IMR-90 (cell line): Measurements from ENCODE around the gene ASS1. TPM values are rescaled to one million over a fixed set of nuclear protein-coding genes. Genes with fewer than 3 reads are reported as not detected.

Experiments used
- ATAC-seq: fragments of 200-7000 bp; cut with Tn5 transposase; 2 replicates; pipeline ENCODE4 v1.9.1; 2020; ENCODE audit warnings: low read depth, mild to moderate bottlenecking, moderate library complexity
- BruUV-seq: library from RNA; stranded (reverse); fragments of 400-500 nt; replicated peaks from 2 replicates; lab custom pipeline; 2021; lab: Mats Ljungman, UMichigan
- CTCF ChIA-PET: fragments of 300-600 bp; formaldehyde crosslinking; extraction: SDS; loops from one replicate; lab custom pipeline; 2021; ENCODE audit warnings: antibody characterized with exemption; lab: Yijun Ruan, JAX
- POLR2A ChIA-PET: fragments of 300-600 bp; sonication (Branson Sonifier 250); formaldehyde crosslinking; loops from one replicate; lab custom pipeline; 2022; ENCODE audit warnings: antibody characterized with exemption; ENCODE audit not compliant: unreplicated experiment; lab: Charles Lee
- DNase-seq: peaks from one replicate; pipeline ENCODE4 v3.0.0; 2013
- H2AFZ ChIP-seq: replicated peaks from 2 replicates; pipeline ENCODE3; 2013; ENCODE audit warnings: low read length, mild to moderate bottlenecking; ENCODE audit not compliant: poor library complexity
- H2AK5ac ChIP-seq: 2 replicates; pipeline ENCODE4 v1.6.1; 2013; ENCODE audit warnings: low read depth, low read length, inconsistent platforms
- H2AK9ac ChIP-seq: replicated peaks from 2 replicates; pipeline ENCODE3; 2013; ENCODE audit warnings: mild to moderate bottlenecking, low read depth, low read length, moderate library complexity; ENCODE audit not compliant: poor library complexity
- H2BK120ac ChIP-seq: 2 replicates; pipeline ENCODE4 v1.6.1; 2013; ENCODE audit warnings: low read depth, low read length, inconsistent platforms
- H2BK15ac ChIP-seq: 3 replicates; pipeline ENCODE4 v1.6.1; 2013; ENCODE audit warnings: low read depth, low read length, inconsistent platforms
- H2BK20ac ChIP-seq: 2 replicates; pipeline ENCODE4 v1.6.1; 2013; ENCODE audit warnings: low read depth, mild to moderate bottlenecking, inconsistent platforms, low read length, moderate library complexity
- H2BK5ac ChIP-seq: 2 replicates; pipeline ENCODE4 v1.6.1; 2013; ENCODE audit warnings: mild to moderate bottlenecking, low read depth, low read length, inconsistent platforms; ENCODE audit not compliant: poor library complexity, severe bottlenecking
- H3K14ac ChIP-seq: replicated peaks from 2 replicates; pipeline ENCODE4 v1.6.1; 2013; ENCODE audit warnings: low read depth, low read length, inconsistent platforms
- H3K18ac ChIP-seq: 2 replicates; pipeline ENCODE4 v1.6.1; 2013; ENCODE audit warnings: low read depth, low read length, control low read depth
- H3K23ac ChIP-seq: 2 replicates; pipeline ENCODE4 v1.6.1; 2013; ENCODE audit warnings: low read depth, low read length, inconsistent platforms
- H3K27ac ChIP-seq: 2 replicates; pipeline ENCODE4 v1.5.1; 2013; ENCODE audit warnings: mild to moderate bottlenecking, control low read depth, low read length; ENCODE audit not compliant: insufficient read depth
- H3K27me3 ChIP-seq: 2 replicates; pipeline ENCODE4 v1.6.1; 2013; ENCODE audit warnings: low read length; ENCODE audit not compliant: control insufficient read depth, insufficient read depth
- H3K36me3 ChIP-seq: 2 replicates; pipeline ENCODE4 v1.6.1; 2013; ENCODE audit warnings: low read length, mixed read lengths; ENCODE audit not compliant: control insufficient read depth, insufficient read depth
- H3K4ac ChIP-seq: 2 replicates; pipeline ENCODE4 v1.6.1; 2013; ENCODE audit warnings: low read depth, low read length, inconsistent platforms
- H3K4me1 ChIP-seq: 2 replicates; pipeline ENCODE4 v1.6.1; 2013; ENCODE audit warnings: low read length, mixed read lengths; ENCODE audit not compliant: control insufficient read depth, insufficient read depth
- H3K4me2 ChIP-seq: 2 replicates; pipeline ENCODE4 v1.6.1; 2013; ENCODE audit warnings: low read depth, mild to moderate bottlenecking, control low read depth, low read length, moderate library complexity
- H3K4me3 ChIP-seq: 2 replicates; pipeline ENCODE4 v1.5.1; 2013; ENCODE audit warnings: low read depth, mild to moderate bottlenecking, control low read depth, low read length, moderate library complexity; ENCODE audit not compliant: insufficient read depth
- H3K56ac ChIP-seq: 2 replicates; pipeline ENCODE4 v1.6.1; 2013; ENCODE audit warnings: low read length, inconsistent platforms; ENCODE audit not compliant: insufficient read depth; ENCODE audit errors: extremely low read depth
- H3K79me1 ChIP-seq, 2 experiments: 2 replicates each; pipeline ENCODE4 v1.6.1; 2013; ENCODE audit warnings: low read length in 2 of 2, inconsistent platforms in 1 of 2, low read depth in 1 of 2
- H3K9ac ChIP-seq: 2 replicates; pipeline ENCODE4 v1.6.1; 2013; ENCODE audit warnings: low read depth, low read length, control low read depth
- H3K9me1 ChIP-seq: 2 replicates; pipeline ENCODE4 v1.6.1; 2013; ENCODE audit warnings: low read length, inconsistent platforms; ENCODE audit not compliant: insufficient read depth
- H3K9me3 ChIP-seq: 2 replicates; pipeline ENCODE4 v1.6.1; 2013; ENCODE audit warnings: low read length; ENCODE audit not compliant: control insufficient read depth, insufficient read depth
- H4K20me1 ChIP-seq: 2 replicates; pipeline ENCODE4 v1.6.1; 2013; ENCODE audit warnings: low read length, inconsistent platforms; ENCODE audit not compliant: insufficient read depth
- H4K5ac ChIP-seq: 2 replicates; pipeline ENCODE4 v1.6.1; 2013; ENCODE audit warnings: mild to moderate bottlenecking, low read depth, low read length, control low read depth
- H4K8ac ChIP-seq, 2 experiments: 2 replicates each; pipeline ENCODE4 v1.6.1; 2013; ENCODE audit warnings: low read depth in 2 of 2, low read length in 2 of 2, control low read depth in 1 of 2, inconsistent platforms in 1 of 2
- H4K91ac ChIP-seq: 2 replicates; pipeline ENCODE4 v1.6.1; 2013; ENCODE audit warnings: low read depth, low read length, inconsistent platforms; ENCODE audit not compliant: insufficient read depth
- CEBPB ChIP-seq: IDR thresholded peaks from 2 replicates; pipeline ENCODE4 v1.6.1; 2012; ENCODE audit warnings: low read depth, low read length, improper control_type of control experiment
- MXI1 ChIP-seq: IDR thresholded peaks from 2 replicates; pipeline ENCODE4 v1.6.1; 2012; ENCODE audit warnings: low read depth, mild to moderate bottlenecking, low read length, moderate library complexity, borderline replicate concordance
- WGBS, 2 experiments: methylation state at CpG; one replicate each; pipeline versions ENCODE4 v1.1.5 to v1.1.7; 2013; ENCODE audit warnings: missing lambda C conversion rate in 2 of 2; ENCODE audit not compliant: insufficient read length in 1 of 2; ENCODE audit errors: extremely low coverage in 2 of 2; 5-methylcytosine and 5-hydroxymethylcytosine counted together
- dilution Hi-C: fragments of 300-500 bp; cut with HindIII; formaldehyde crosslinking; loops from one replicate; pipeline ENCODE4 v1.14.3; 2018; ENCODE audit warnings: low sequenced_read_pairs; ENCODE audit not compliant: unreplicated experiment
- in situ Hi-C: fragments of 300-500 bp; cut with MboI; formaldehyde crosslinking; loops from 3 replicates; pipeline ENCODE4 v1.14.3; 2019; ENCODE audit warnings: low sequenced_read_pairs, inconsistent platforms, mixed read lengths
- intact Hi-C: fragments of 100-400 bp; cut with micrococcal nuclease; formaldehyde crosslinking; loops from 2 replicates; pipeline ENCODE4 v1.10.0; 2022
- polyA plus RNA-seq, 3 experiments: library from polyadenylated mRNA; depleted of rRNA; stranded (reverse); fragments of >200 nt; gene quantifications; 2 replicates each; pipeline ENCODE4 v1.2.3, GENCODE V29; 2012; ENCODE audit warnings: low replicate concordance in 1 of 3
- total RNA-seq: library from RNA; depleted of rRNA; stranded (reverse); fragments of >200 nt; gene quantifications from 2 replicates; pipeline ENCODE4 v1.2.3, GENCODE V29; 2012

Gene ASS1
- total and polyA plus RNA-seq, 2 of the 4 experiments (the other 2 are of a cell fraction): 39.6 to 41.9 TPM

GRCh38 chr9:130470950-130471349 lies 26.2 kb downstream of the ASS1 start:
- no peak overlapping the region for H3K4me3 ChIP-seq
- CTCF ChIA-PET: no interaction called here
- H4K20me1 ChIP-seq: no peaks in the 10 kb centered on the region
- H3K79me1 ChIP-seq: no peaks in the 10 kb centered on the region
- intact Hi-C loops (no loop called here), dilution Hi-C loops (no loop called here), in situ Hi-C loops (no loop called here)
- POLR2A ChIA-PET: no interaction called here
- H2AFZ ChIP-seq: no peak overlapping the region
- H3K9me3 ChIP-seq: no peaks in the 10 kb centered on the region
- no peaks in the 10 kb centered on the region for H3K36me3 ChIP-seq
- no peak overlapping the region for H2AK9ac ChIP-seq
- no peak overlapping the region for H2BK15ac ChIP-seq
- H3K9me1 ChIP-seq: no peaks in the 10 kb centered on the region
- no peak for DNase-seq
- TF ChIP-seq CEBPB: no peak
- no peak for TF ChIP-seq MXI1
- H3K4me1 ChIP-seq: no peaks in the 10 kb centered on the region
- H3K23ac ChIP-seq: no peak overlapping the region
- H4K91ac ChIP-seq: no peak overlapping the region
- H2AK5ac ChIP-seq: no peak overlapping the region
- H3K56ac ChIP-seq: no peak overlapping the region
- H3K27me3 ChIP-seq: peaks cover 36% of the 10 kb centered on the region
- no peak overlapping the region for H3K27ac ChIP-seq
- no peak overlapping the region for H2BK20ac ChIP-seq
- no peak overlapping the region for H3K14ac ChIP-seq
- BruUV-seq: no TSS peak
- H3K4ac ChIP-seq: no peak overlapping the region
- no peak overlapping the region for H4K8ac ChIP-seq
- no peak overlapping the region for H3K4me2 ChIP-seq
- whole genome bisulfite sequencing, 2 experiments: no CpG with 5 or more reads among the region's 12 CpGs
- ATAC-seq: no peak
- no peak overlapping the region for H4K5ac ChIP-seq
- no peak overlapping the region for H2BK5ac ChIP-seq
- no peak overlapping the region for H3K9ac ChIP-seq
- no peak overlapping the region for H3K18ac ChIP-seq
- no peak overlapping the region for H2BK120ac ChIP-seq
